HG02943 (cell line): ENCODE results near the gene IP6K3.

Experiments used
- ATAC-seq: cut with Tn5 transposase; IDR thresholded peaks from one replicate; pipeline ENCODE4 v1.9.1; 2021; ENCODE audit warnings: mild to moderate bottlenecking, low read depth, moderate library complexity; ENCODE audit not compliant: unreplicated experiment

Gene IP6K3

DNA sequence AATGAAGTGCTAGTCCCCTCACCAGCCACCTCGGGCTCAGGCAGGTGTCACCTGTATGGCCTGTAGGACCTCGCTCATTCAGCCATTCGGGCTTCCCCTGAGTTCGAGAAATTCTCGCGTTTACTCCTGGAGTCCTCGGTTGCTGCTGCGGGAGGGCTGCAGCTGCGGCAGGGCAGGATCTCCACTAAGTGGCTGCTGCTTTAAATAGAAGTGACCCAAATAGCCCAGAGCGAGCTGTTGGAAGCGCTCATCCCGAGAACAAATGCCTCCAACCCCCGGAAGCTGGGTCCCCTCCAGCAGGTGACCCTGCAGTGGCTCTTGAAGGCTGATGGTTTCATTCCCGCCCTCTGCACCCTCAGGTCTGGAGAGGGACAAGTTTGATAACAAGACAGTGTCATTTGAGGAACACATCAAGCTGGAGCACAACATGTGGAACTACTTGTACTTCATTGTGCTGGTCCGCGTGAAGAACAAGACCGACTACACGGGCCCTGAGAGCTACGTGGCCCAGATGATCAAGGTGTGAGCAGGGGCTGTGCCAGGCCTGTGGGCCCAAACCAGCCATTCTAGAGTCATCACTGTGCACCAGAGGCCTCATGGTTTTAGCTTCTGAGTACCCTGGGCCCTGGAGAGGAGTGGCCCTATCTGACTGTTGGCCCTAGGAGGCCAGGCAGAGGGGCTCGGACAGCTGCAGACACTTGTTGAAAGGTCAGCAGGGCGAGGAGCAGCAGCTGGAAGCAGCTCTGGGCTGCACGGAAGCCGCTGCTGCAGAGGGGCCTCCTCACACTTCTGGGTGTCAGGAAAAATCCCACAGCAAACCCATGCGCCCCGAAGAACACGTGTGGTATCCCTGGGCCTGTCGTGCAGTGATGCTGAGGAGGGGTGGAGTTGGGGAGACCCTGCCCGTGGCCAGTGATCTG lies 53.3 kb downstream of the IP6K3 start:
- no peak for ATAC-seq

DNA sequence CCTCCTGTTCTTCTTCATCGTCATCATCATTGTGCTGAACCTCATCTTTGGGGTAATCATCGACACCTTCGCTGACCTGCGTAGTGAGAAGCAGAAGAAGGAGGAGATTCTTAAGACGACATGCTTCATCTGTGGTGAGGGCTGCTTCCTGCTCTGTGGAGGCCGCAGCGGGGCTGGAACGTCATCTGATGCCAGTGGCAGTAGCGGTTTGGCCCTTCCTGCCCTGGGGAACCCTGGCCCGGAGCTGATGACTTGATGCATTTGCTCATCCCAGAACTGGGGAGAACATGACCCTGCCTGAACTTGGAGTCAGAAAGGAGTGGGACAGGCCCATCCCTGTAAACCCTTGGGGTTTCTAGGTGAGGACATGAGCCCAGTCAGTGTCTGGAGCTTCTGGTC lies 53.9 kb downstream of the IP6K3 start:
- no peak for ATAC-seq

DNA sequence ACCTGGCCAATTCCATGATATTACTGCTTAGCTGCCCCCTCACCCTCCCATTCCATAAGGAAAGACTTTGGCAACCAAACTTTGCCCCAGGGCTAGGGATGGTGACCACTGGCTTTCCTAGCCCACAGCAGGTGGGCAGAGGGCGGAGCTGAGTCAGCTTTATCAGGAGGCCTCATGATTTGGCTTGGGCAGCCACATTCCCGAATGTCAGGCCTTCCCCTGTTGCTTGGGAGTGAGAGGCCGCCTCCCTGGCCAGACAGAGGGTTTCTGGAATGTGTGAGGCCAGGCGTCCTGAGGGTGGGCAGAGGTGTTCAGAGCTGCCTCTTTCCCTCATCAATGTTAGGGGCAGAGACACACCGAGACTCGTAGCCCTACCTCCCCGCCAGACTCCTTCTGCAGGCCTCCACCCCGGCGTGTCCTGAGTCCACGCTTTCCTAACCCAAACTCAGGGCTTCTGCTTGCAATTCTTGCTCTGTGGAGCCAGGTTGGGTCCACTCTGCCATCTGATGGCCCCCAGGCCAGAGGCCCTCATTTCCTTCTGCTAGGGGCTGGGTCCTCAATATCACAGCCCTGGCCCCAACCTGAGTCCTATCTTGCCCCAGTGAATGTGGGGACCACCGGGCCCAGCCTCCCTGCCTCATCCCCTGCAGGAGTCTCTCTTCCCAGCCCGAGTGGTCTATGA lies 54.5 kb downstream of the IP6K3 start:
- ATAC-seq = no peak

DNA sequence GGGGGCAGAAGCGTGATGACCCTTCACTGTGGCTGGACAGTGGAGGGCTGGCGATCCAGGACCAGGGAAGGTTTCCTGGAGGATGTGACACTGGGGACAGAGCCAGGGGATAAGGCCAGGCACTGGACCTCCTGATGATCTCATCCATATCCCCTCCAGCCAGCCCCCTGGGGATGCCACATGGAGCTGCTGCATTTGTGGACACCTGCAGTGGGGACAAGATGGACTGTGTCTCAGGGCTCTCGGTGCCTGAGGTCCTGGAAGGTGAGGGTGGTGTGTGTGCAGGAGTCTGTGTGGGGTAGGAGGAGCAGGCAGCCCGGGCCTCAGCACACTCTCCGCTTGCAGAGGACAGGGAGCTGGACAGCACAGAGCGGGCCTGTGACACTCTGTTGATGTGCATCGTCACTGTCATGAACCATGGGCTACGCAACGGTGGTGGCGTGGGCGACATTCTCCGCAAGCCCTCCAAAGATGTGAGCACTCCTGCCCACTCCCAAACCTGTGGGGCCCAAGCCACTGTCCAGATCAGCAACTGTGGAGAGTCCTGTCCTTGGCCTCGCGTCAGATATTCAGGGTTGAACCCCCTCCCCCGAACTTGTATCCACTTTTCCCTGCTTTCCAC lies 55.1 kb downstream of the IP6K3 start:
- no peak for ATAC-seq

DNA sequence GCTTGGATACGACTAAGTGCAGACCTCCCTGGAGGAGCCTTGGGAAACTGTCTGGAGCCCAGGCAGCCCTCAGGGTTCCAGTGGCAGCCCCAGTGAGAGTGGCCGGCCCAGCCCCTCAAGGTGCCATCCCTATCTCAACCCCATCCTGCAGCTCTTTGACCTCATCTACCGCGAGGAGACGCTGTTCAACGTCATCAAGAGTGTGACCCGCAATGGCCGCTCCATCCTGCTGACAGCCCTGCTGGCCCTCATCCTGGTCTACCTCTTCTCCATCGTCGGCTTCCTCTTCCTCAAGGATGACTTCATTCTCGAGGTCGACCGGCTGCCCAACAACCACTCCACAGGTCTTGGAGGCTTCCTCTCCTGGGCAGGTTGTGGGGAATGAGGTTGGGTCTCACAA lies 55.9 kb downstream of the IP6K3 start:
- ATAC-seq = no peak

DNA sequence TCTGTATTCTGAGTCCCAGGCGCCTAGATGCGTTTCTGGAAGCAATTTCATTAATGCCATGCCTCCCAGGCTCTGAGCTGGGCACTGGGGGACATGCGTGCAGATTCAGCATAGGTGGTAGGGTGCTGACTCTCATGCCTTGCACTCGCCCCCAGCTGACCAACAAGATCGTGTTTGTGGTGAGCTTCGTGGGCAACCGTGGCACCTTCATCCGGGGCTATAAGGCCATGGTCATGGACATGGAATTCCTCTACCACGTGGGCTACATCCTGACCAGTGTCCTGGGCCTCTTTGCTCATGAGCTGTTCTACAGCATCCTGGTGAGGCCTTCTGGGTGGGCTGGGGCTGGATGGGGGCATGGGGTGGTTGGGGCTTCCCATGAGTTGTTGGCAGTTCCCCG lies 56.8 kb downstream of the IP6K3 start:
- ATAC-seq = no peak

GRCh38 chr6:33689148-33689494 lies 57.6 kb downstream of the IP6K3 start:
- no peak for ATAC-seq

GRCh38 chr6:33688451-33689147 lies 58.1 kb downstream of the IP6K3 start:
- ATAC-seq = no peak

GRCh38 chr6:33688006-33688405 lies 58.7 kb downstream of the IP6K3 start:
- ATAC-seq = no peak

GRCh38 chr6:33686981-33687975 lies 59.4 kb downstream of the IP6K3 start:
- no peak for ATAC-seq

GRCh38 chr6:33686225-33686924 lies 60.3 kb downstream of the IP6K3 start:
- ATAC-seq = no peak

- ATAC-seq = no peak
These were observed 61.1 kb downstream of the IP6K3 start for GRCh38 chr6:33685411-33686224.

GRCh38 chr6:33684983-33685382 lies 61.7 kb downstream of the IP6K3 start:
- ATAC-seq = no peak

DNA sequence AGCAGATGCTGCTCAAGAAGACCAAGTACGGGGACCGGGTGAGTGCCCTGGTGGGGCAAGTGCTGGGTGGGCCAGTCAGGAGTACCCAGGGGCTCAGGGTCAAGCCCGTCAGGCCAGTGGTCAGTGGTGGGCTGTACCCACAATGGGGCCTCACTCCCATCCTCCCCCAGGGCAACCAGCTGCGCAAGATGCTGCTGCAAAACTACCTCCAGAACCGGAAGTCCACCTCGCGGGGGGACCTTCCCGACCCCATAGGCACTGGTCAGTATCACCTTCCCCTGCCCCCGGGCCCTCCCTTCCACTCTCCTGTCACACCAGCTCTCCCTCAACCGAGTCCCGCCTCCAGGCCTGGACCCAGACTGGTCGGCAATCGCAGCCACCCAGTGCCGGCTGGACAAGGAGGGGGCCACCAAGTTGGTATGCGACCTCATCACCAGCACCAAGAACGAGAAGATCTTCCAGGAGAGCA lies 62.2 kb downstream of the IP6K3 start:
- no peak for ATAC-seq

DNA sequence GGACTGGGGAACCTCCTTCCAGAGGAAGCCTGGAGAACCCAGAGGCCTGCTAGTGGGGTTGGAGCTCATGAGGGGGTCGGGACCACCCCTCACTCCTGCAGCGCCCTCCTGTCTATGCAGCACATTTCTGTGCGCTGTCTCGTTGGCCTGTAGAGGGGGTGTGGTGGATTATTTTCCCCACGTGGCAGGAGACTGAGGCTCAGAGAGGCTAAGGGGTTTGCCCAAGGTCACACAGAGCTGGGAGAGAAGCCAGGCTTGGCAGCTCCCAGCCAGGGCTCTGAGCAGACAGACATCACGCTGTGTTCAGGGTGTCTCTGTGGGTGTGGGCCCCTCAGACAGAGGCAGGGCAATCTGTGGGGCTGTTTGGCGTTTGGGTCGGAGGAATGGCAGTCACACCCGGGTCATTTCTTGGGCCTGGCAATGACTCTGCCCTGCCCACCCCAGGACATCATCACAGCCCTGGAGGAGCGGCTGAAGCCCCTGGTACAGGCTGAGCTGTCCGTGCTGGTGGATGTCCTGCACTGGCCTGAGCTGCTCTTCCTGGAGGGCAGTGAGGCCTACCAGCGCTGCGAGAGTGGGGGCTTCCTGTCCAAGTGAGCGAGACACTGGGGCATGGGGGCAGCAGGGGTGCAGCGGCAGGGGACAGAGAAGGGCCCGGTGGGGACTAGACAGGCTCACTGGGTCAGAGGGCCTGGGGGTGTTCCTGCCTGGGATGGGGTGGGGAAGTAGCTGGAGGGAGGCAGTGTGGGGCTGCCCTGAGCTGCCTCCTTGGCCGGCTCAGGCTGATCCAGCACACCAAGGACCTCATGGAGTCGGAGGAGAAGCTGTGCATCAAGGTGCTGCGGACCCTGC lies 62.9 kb downstream of the IP6K3 start:
- no peak for ATAC-seq

DNA sequence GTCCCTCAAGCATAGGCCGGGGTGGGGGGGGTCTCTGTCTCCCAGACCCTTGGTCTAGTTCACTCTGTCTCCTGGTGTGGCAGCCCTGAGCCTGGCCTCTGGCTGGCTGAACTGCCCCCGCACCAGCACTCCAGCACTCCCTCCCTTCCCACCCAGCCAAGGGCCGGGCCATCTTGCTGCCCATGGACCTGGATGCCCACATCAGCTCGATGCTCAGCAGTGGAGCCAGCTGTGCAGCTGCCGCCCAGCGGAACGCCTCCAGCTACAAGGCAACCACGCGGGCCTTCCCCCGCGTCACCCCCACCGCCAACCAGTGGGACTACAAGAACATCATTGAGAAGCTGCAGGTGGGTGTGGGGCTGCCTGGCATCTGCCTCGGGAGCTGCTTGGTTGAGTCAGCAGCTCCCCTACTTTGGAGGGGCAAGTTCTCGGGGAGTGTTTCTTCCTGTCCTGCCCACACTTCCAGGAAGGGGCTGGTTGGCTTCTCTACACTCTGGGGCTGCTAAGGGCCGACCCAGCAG lies 63.6 kb downstream of the IP6K3 start:
- ATAC-seq = no peak

- ATAC-seq = no peak
These were observed 64.4 kb downstream of the IP6K3 start for GRCh38 chr6:33682341-33682740.
